HEK293 (cell line): ENCODE data around the gene DTWD2.

Experiments
- PBX3 ChIP-seq: sonication (generic); formaldehyde crosslinking; IDR thresholded peaks from 2 replicates; pipeline ENCODE4 v1.8.1; 2022; ENCODE audit warnings: mild to moderate bottlenecking, moderate library complexity, missing genetic modification reagents
- REST ChIP-seq: fragments of 450-650 bp; formaldehyde crosslinking; IDR thresholded peaks from 2 replicates; pipeline ENCODE4 v1.5.1; 2016; ENCODE audit warnings: missing biosample characterization, missing genetic modification characterization
- ZNF221 ChIP-seq: fragments of 450-650 bp; formaldehyde crosslinking; IDR thresholded peaks from 2 replicates; pipeline ENCODE4 v1.5.1; 2017; ENCODE audit warnings: missing biosample characterization, missing genetic modification characterization, borderline replicate concordance
- ZNF391 ChIP-seq: fragments of 450-650 bp; formaldehyde crosslinking; IDR thresholded peaks from 2 replicates; pipeline ENCODE4 v1.5.1; 2016; ENCODE audit warnings: low read depth, missing biosample characterization, missing genetic modification characterization, borderline replicate concordance
- ZNF596 ChIP-seq: fragments of 450-650 bp; IDR thresholded peaks from 2 replicates; pipeline ENCODE4 v1.5.0; 2018; ENCODE audit warnings: missing biosample characterization, mild to moderate bottlenecking, missing genetic modification characterization, moderate library complexity
- ZSCAN30 ChIP-seq: fragments of 450-650 bp; IDR thresholded peaks from 2 replicates; pipeline ENCODE4 v1.5.1; 2018; ENCODE audit warnings: missing biosample characterization, mild to moderate bottlenecking, missing genetic modification characterization, moderate library complexity
- TF ChIP-seq, protein P1 (sequence below): fragments of 450-650 bp; formaldehyde crosslinking; IDR thresholded peaks from 2 replicates; pipeline ENCODE4 v1.5.1; 2016; ENCODE audit warnings: missing biosample characterization, missing genetic modification characterization
- TF ChIP-seq, protein P2 (sequence below): fragments of 450-650 bp; formaldehyde crosslinking; IDR thresholded peaks from 2 replicates; pipeline ENCODE4 v1.5.1; 2016; ENCODE audit warnings: missing biosample characterization, missing genetic modification characterization

GRCh38 chr5:118984602-118985001, 3.7 kb downstream of the DTWD2 start:
- TF ChIP-seq, protein P1, sequence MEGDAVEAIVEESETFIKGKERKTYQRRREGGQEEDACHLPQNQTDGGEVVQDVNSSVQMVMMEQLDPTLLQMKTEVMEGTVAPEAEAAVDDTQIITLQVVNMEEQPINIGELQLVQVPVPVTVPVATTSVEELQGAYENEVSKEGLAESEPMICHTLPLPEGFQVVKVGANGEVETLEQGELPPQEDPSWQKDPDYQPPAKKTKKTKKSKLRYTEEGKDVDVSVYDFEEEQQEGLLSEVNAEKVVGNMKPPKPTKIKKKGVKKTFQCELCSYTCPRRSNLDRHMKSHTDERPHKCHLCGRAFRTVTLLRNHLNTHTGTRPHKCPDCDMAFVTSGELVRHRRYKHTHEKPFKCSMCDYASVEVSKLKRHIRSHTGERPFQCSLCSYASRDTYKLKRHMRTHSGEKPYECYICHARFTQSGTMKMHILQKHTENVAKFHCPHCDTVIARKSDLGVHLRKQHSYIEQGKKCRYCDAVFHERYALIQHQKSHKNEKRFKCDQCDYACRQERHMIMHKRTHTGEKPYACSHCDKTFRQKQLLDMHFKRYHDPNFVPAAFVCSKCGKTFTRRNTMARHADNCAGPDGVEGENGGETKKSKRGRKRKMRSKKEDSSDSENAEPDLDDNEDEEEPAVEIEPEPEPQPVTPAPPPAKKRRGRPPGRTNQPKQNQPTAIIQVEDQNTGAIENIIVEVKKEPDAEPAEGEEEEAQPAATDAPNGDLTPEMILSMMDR: no peak
- TF ChIP-seq ZNF221 (tag by site-specific recombination) (no peak), ZNF596 (no peak), ZNF391 (no peak), PBX3 (CRISPR knock-in tag) (no peak), REST (no peak), ZSCAN30 (no peak)
- TF ChIP-seq, protein P2, sequence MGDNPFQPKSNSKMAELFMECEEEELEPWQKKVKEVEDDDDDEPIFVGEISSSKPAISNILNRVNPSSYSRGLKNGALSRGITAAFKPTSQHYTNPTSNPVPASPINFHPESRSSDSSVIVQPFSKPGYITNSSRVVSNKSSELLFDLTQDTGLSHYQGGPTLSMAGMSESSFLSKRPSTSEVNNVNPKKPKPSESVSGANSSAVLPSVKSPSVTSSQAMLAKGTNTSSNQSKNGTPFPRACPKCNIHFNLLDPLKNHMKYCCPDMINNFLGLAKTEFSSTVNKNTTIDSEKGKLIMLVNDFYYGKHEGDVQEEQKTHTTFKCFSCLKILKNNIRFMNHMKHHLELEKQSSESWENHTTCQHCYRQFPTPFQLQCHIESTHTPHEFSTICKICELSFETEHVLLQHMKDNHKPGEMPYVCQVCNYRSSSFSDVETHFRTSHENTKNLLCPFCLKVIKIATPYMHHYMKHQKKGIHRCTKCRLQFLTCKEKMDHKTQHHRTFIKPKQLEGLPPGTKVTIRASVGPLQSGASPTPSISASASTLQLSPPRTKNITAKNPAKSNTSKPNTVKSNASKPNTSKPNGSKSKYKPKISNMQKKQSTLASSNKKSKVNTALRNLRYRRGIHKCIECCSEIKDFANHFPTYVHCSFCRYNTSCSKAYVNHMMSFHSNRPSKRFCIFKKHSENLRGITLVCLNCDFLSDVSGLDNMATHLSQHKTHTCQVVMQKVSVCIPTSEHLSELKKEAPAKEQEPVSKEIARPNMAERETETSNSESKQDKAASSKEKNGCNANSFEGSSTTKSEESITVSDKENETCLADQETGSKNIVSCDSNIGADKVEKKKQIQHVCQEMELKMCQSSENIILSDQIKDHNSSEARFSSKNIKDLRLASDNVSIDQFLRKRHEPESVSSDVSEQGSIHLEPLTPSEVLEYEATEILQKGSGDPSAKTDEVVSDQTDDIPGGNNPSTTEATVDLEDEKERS (tag by site-specific recombination): no peak
